HCT116 (cell line): ENCODE data around the gene NR1D2. TPM values are rescaled to one million over a fixed set of nuclear protein-coding genes. Genes with fewer than 3 reads are reported as not detected.

ENCODE experiments used
- ATAC-seq: fragments of 200-7000 bp; cut with Tn5 transposase; 2 replicates; pipeline ENCODE4 v1.9.1; 2020; ENCODE audit warnings: mild to moderate bottlenecking, moderate library complexity
- BruUV-seq: library from RNA; stranded (reverse); fragments of 400-500 nt; replicated peaks from 2 replicates; lab custom pipeline; 2021; lab: Mats Ljungman, UMichigan
- CTCF ChIA-PET: fragments of 300-600 bp; sonication (Branson Sonifier 250); formaldehyde crosslinking; loops from one replicate; lab custom pipeline; 2021; ENCODE audit warnings: antibody characterized with exemption; lab: Charles Lee
- POLR2A ChIA-PET: fragments of 300-600, 350-600 bp; sonication (Branson Sonifier 250); formaldehyde crosslinking; loops from one replicate; lab custom pipeline; 2021; ENCODE audit warnings: antibody characterized with exemption; lab: Charles Lee
- RAD21 ChIA-PET, 2 experiments: fragments of 300-600 bp; sonication (Branson Sonifier 250); formaldehyde crosslinking; loops; one replicate each; lab custom pipeline; 2023; ENCODE audit warnings: low total read pairs in 2 of 2; ENCODE audit not compliant: uncharacterized antibody in 2 of 2, unreplicated experiment in 2 of 2, low non-redundant PET in 1 of 2; lab: Charles Lee
- DNase-seq: peaks from one replicate; pipeline ENCODE4 v3.0.0-alpha.2; 2010; ENCODE audit warnings: low read depth, low spot score
- H2AFZ ChIP-seq: fragments of 200-600 bp; shearing (Covaris generic), sonication (generic); 2 replicates; pipeline ENCODE4 v1.6.1; 2017; ENCODE audit warnings: low read depth, mixed run types, mixed read lengths, antibody characterized with exemption, low read length; ENCODE audit not compliant: poor library complexity, severe bottlenecking
- H3K27ac ChIP-seq: 2 replicates; pipeline ENCODE4 v1.5.1; 2012; ENCODE audit warnings: low read depth, low read length
- H3K27me3 ChIP-seq: fragments of 200-600 bp; sonication (generic); 2 replicates; pipeline ENCODE4 v1.6.1; 2016; ENCODE audit warnings: mixed run types, low read length, mixed read lengths; ENCODE audit not compliant: insufficient read depth
- H3K36me3 ChIP-seq, 2 experiments: fragments of 200-500 bp in 1 of 2; fragments of 200-600 bp in 1 of 2; sonication (Bioruptor generic) in 1 of 2; sonication (generic) in 1 of 2; 2 replicates each; pipeline versions ENCODE4 v1.5.1 to v1.6.1; 2014 to 2016; ENCODE audit warnings: low read length in 2 of 2, inconsistent platforms in 1 of 2, mixed read lengths in 1 of 2, mixed run types in 1 of 2; ENCODE audit not compliant: insufficient read depth in 2 of 2, control insufficient read depth in 1 of 2
- H3K4me1 ChIP-seq, 2 experiments: fragments of 200-600 bp in 1 of 2; sonication (generic) in 1 of 2; 2 replicates each; pipeline versions ENCODE4 v1.5.1 to v1.6.1; 2012 to 2017; ENCODE audit warnings: low read length in 2 of 2, inconsistent platforms in 1 of 2, mild to moderate bottlenecking in 1 of 2, mixed read lengths in 1 of 2, mixed run types in 1 of 2, moderate library complexity in 1 of 2; ENCODE audit not compliant: insufficient read depth in 2 of 2, control insufficient read depth in 1 of 2
- H3K4me2 ChIP-seq: fragments of 200-600 bp; sonication (generic); 2 replicates; pipeline ENCODE4 v1.6.1; 2017; ENCODE audit warnings: mixed run types, low read length, mixed read lengths
- H3K4me3 ChIP-seq, 2 experiments: fragments of 200-600 bp in 1 of 2; sonication (generic) in 1 of 2; replicated peaks in 1 of 2; 2 replicates each; pipeline ENCODE4 v1.5.1; 2011 to 2016; ENCODE audit warnings: low read length in 2 of 2, control low read depth in 1 of 2, low read depth in 1 of 2, mild to moderate bottlenecking in 1 of 2, mixed read lengths in 1 of 2, mixed run types in 1 of 2
- H3K79me2 ChIP-seq: fragments of 200-600 bp; sonication (generic); 2 replicates; pipeline ENCODE4 v1.6.1; 2017; ENCODE audit warnings: mild to moderate bottlenecking, mixed run types, low read length, moderate library complexity, mixed read lengths; ENCODE audit not compliant: insufficient read depth
- H3K9ac ChIP-seq: fragments of 200-600 bp; sonication (generic); 2 replicates; pipeline ENCODE4 v1.6.1; 2016; ENCODE audit warnings: low read length, mixed read lengths
- H3K9me2 ChIP-seq: fragments of 200-600 bp; sonication (generic), shearing (Covaris generic); 2 replicates; pipeline ENCODE4 v1.6.1; 2017; ENCODE audit warnings: mixed run types, mild to moderate bottlenecking, moderate library complexity; ENCODE audit not compliant: insufficient read depth
- H3K9me3 ChIP-seq, 2 experiments: fragments of 200-500 bp in 1 of 2; fragments of 200-600 bp in 1 of 2; sonication (Bioruptor generic) in 1 of 2; sonication (generic) in 1 of 2; 2 replicates each; pipeline ENCODE4 v1.6.1; 2014 to 2017; ENCODE audit warnings: low read length in 2 of 2, mixed read lengths in 2 of 2, inconsistent platforms in 1 of 2, low read depth in 1 of 2, mild to moderate bottlenecking in 1 of 2, mixed run types in 1 of 2, moderate library complexity in 1 of 2; ENCODE audit not compliant: control insufficient read depth in 1 of 2, insufficient read depth in 1 of 2
- H4K20me1 ChIP-seq: fragments of 200-600 bp; sonication (generic), shearing (Covaris generic); 2 replicates; pipeline ENCODE4 v1.6.1; 2017; ENCODE audit warnings: mixed run types, mild to moderate bottlenecking, moderate library complexity; ENCODE audit not compliant: insufficient read depth
- CBX3 ChIP-seq: IDR thresholded peaks from 2 replicates; pipeline ENCODE4 v1.6.1; 2012; ENCODE audit warnings: low read depth
- CEBPB ChIP-seq: IDR thresholded peaks from 2 replicates; pipeline ENCODE4 v1.6.1; 2012; ENCODE audit warnings: low read depth
- EGR1 ChIP-seq: IDR thresholded peaks from 2 replicates; pipeline ENCODE4 v1.6.1; 2012; ENCODE audit warnings: low read depth
- ELF1 ChIP-seq: IDR thresholded peaks from 2 replicates; pipeline ENCODE4 v1.6.1; 2012; ENCODE audit warnings: low read depth, borderline replicate concordance
- EZH2 ChIP-seq: fragments of 200-600 bp; sonication (generic); IDR thresholded peaks from 2 replicates; pipeline ENCODE4 v1.6.1; 2017; ENCODE audit warnings: antibody characterized with exemption, mixed run types
- EZH2phosphoT487 ChIP-seq: fragments of 200-600 bp; IDR thresholded peaks from 2 replicates; pipeline ENCODE4 v1.6.1; 2018; ENCODE audit warnings: antibody characterized with exemption, borderline replicate concordance
- FOSL1 ChIP-seq: IDR thresholded peaks from 2 replicates; pipeline ENCODE4 v1.6.1; 2012; ENCODE audit warnings: low read depth
- POLR2A ChIP-seq: IDR thresholded peaks from 2 replicates; pipeline ENCODE4 v1.7.0; 2011; ENCODE audit warnings: borderline replicate concordance; ENCODE audit not compliant: insufficient read depth, insufficient read length; ENCODE audit errors: extremely low read depth
- POLR2AphosphoS5 ChIP-seq: IDR thresholded peaks from 2 replicates; pipeline ENCODE4 v1.6.1; 2011; ENCODE audit warnings: mild to moderate bottlenecking, low read depth, low read length, moderate library complexity
- SIN3A ChIP-seq: IDR thresholded peaks from 2 replicates; pipeline ENCODE4 v1.6.1; 2012; ENCODE audit warnings: low read depth
- SP1 ChIP-seq: IDR thresholded peaks from 2 replicates; pipeline ENCODE4 v1.6.1; 2012; ENCODE audit warnings: low read depth
- SRF ChIP-seq: IDR thresholded peaks from 2 replicates; pipeline ENCODE4 v1.6.1; 2012; ENCODE audit warnings: low read depth
- TCF7L2 ChIP-seq: IDR thresholded peaks from 2 replicates; pipeline ENCODE4 v1.7.0; 2011; ENCODE audit warnings: borderline replicate concordance, inconsistent platforms; ENCODE audit not compliant: insufficient read depth, insufficient read length; ENCODE audit errors: extremely low read depth
- ZFX ChIP-seq: fragments of 450-650 bp; IDR thresholded peaks from 2 replicates; pipeline ENCODE4 v1.6.1; 2017
- ZNF274 ChIP-seq: fragments of 200-500 bp; sonication (Bioruptor generic); IDR thresholded peaks from 2 replicates; pipeline ENCODE4 v1.6.1; 2014; ENCODE audit warnings: mild to moderate bottlenecking, low read depth, low read length, inconsistent platforms
- intact Hi-C: fragments of 100-400 bp; cut with micrococcal nuclease; formaldehyde crosslinking; loops from 2 replicates; pipeline ENCODE4 v1.10.0; 2022
- total RNA-seq: library from RNA; stranded (reverse); gene quantifications from one replicate; pipeline ENCODE4 v1.2.1, GENCODE V29; 2021; ENCODE audit not compliant: unreplicated experiment
- TF ChIP-seq, protein P1 (sequence below): IDR thresholded peaks from 2 replicates; pipeline ENCODE4 v1.6.1; 2011; ENCODE audit warnings: mild to moderate bottlenecking, low read length, moderate library complexity; ENCODE audit not compliant: insufficient replicate concordance; ENCODE audit errors: extremely low read depth
- TF ChIP-seq, protein P2 (sequence below): IDR thresholded peaks from 2 replicates; pipeline ENCODE4 v1.6.1; 2012
- TF ChIP-seq, protein P3 (sequence below): IDR thresholded peaks from 2 replicates; pipeline ENCODE4 v1.6.1; 2012; ENCODE audit warnings: low read depth
- TF ChIP-seq, protein P4 (sequence below): IDR thresholded peaks from 2 replicates; pipeline ENCODE4 v1.6.1; 2012

The NR1D2 gene
- total RNA-seq, 1 experiment from 2014 or later: 60.9 TPM

DNA sequence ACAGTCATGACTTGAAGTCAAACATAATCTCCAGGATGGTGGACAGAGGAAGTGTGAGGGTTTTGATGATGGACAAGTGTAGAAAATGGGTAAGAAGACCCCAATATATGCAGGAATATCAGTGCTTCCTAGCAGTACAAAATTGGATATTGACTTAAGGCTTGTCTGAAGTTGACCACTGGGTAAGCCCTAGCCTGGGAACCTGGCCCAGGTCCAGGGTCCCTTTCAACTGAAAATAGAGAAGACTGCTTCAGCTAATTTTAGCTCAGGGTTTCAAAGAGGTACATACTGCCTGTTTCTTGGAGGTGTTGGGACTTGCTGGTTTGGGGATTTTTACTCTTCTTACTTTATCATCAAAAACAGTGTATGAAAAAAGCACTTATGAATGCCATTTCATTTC, 4.7 kb downstream of the NR1D2 start:
- DNase-seq (no peak), ATAC-seq (no peak)
- no peaks in the 10 kb centered on the region for H3K9me2 ChIP-seq
- BruUV-seq: no TSS peak
- peak overlapping the region; percentile 27 for H3K4me2 ChIP-seq
- no peak overlapping the region for H2AFZ ChIP-seq
- no peak overlapping the region for H3K4me3 ChIP-seq
- intact Hi-C loops: no loop called here
- H3K27ac ChIP-seq: no peak overlapping the region
- peak overlapping the region; percentile 14; the same call in 1 of the 2 replicates for H3K9ac ChIP-seq
- CTCF ChIA-PET: no interaction called here
- peaks cover 86% of the 10 kb centered on the region for H3K79me2 ChIP-seq
- RAD21 ChIA-PET: no interaction called here
- TF ChIP-seq FOSL1 (no peak), SRF (no peak), EZH2 (no peak), EZH2phosphoT487 (no peak), CBX3 (no peak), ZFX (no peak), POLR2A (no peak), CEBPB (no peak), SIN3A (no peak), TCF7L2 (no peak), SP1 (no peak), POLR2AphosphoS5 (no peak), ZNF274 (no peak), EGR1 (no peak), ELF1 (no peak)
- TF ChIP-seq, protein P1, sequence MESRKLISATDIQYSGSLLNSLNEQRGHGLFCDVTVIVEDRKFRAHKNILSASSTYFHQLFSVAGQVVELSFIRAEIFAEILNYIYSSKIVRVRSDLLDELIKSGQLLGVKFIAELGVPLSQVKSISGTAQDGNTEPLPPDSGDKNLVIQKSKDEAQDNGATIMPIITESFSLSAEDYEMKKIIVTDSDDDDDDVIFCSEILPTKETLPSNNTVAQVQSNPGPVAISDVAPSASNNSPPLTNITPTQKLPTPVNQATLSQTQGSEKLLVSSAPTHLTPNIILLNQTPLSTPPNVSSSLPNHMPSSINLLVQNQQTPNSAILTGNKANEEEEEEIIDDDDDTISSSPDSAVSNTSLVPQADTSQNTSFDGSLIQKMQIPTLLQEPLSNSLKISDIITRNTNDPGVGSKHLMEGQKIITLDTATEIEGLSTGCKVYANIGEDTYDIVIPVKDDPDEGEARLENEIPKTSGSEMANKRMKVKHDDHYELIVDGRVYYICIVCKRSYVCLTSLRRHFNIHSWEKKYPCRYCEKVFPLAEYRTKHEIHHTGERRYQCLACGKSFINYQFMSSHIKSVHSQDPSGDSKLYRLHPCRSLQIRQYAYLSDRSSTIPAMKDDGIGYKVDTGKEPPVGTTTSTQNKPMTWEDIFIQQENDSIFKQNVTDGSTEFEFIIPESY: no peak
- TF ChIP-seq, protein P2, sequence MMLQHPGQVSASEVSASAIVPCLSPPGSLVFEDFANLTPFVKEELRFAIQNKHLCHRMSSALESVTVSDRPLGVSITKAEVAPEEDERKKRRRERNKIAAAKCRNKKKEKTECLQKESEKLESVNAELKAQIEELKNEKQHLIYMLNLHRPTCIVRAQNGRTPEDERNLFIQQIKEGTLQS: no peak
- TF ChIP-seq, protein P3, sequence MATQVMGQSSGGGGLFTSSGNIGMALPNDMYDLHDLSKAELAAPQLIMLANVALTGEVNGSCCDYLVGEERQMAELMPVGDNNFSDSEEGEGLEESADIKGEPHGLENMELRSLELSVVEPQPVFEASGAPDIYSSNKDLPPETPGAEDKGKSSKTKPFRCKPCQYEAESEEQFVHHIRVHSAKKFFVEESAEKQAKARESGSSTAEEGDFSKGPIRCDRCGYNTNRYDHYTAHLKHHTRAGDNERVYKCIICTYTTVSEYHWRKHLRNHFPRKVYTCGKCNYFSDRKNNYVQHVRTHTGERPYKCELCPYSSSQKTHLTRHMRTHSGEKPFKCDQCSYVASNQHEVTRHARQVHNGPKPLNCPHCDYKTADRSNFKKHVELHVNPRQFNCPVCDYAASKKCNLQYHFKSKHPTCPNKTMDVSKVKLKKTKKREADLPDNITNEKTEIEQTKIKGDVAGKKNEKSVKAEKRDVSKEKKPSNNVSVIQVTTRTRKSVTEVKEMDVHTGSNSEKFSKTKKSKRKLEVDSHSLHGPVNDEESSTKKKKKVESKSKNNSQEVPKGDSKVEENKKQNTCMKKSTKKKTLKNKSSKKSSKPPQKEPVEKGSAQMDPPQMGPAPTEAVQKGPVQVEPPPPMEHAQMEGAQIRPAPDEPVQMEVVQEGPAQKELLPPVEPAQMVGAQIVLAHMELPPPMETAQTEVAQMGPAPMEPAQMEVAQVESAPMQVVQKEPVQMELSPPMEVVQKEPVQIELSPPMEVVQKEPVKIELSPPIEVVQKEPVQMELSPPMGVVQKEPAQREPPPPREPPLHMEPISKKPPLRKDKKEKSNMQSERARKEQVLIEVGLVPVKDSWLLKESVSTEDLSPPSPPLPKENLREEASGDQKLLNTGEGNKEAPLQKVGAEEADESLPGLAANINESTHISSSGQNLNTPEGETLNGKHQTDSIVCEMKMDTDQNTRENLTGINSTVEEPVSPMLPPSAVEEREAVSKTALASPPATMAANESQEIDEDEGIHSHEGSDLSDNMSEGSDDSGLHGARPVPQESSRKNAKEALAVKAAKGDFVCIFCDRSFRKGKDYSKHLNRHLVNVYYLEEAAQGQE: no peak
- TF ChIP-seq, protein P4, sequence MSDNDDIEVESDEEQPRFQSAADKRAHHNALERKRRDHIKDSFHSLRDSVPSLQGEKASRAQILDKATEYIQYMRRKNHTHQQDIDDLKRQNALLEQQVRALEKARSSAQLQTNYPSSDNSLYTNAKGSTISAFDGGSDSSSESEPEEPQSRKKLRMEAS: no peak
- no peaks in the 10 kb centered on the region for H3K27me3 ChIP-seq
- H3K9me3 ChIP-seq: no peaks in the 10 kb centered on the region
- H3K4me1 ChIP-seq: peaks cover 39 to 58% of the 10 kb centered on the region in 2 experiments
- peaks cover 19% of the 10 kb centered on the region; the same call in 1 of the 2 replicates for H4K20me1 ChIP-seq
- POLR2A ChIA-PET: interaction anchor here (1.4 kb wide), 1 partner anchor 33 kb away, joined by 4 read pairs; the partner anchor contains the start of genes NKIRAS1 and RPL15
- H3K36me3 ChIP-seq: peaks cover 1 to 5% of the 10 kb centered on the region in 2 experiments; a peak in 2 of 4 replicates
